Muscle layer of duodenum (tissue), 2 donors: ENCODE data around the gene GMDS.

ENCODE experiments used
- H3K27ac ChIP-seq: one replicate; pipeline ENCODE4 v1.7.0; 2013; ENCODE audit warnings: mild to moderate bottlenecking, low read length
- H3K27me3 ChIP-seq: one replicate; pipeline ENCODE4 v1.7.0; 2013; ENCODE audit warnings: low read depth, mild to moderate bottlenecking, control low read depth, low read length
- H3K36me3 ChIP-seq, 2 donors: one replicate each; pipeline ENCODE4 v1.7.0; 2013; ENCODE audit warnings: low read length in 2 of 2, control low read depth in 1 of 2, mild to moderate bottlenecking in 1 of 2; ENCODE audit not compliant: insufficient read depth in 2 of 2, control insufficient read depth in 1 of 2
- H3K4me1 ChIP-seq, 2 donors: one replicate each; pipeline ENCODE4 v1.7.0; 2013; ENCODE audit warnings: low read length in 2 of 2, mild to moderate bottlenecking in 2 of 2, control low read depth in 1 of 2, moderate library complexity in 1 of 2; ENCODE audit not compliant: insufficient read depth in 2 of 2, control insufficient read depth in 1 of 2
- H3K4me3 ChIP-seq, 2 donors: one replicate each; pipeline ENCODE4 v1.7.0; 2013; ENCODE audit warnings: low read length in 2 of 2, low read depth in 1 of 2, mild to moderate bottlenecking in 1 of 2
- H3K9me3 ChIP-seq, 2 donors: one replicate each; pipeline ENCODE4 v1.7.0; 2013; ENCODE audit warnings: low read length in 2 of 2, control low read depth in 1 of 2, mild to moderate bottlenecking in 1 of 2; ENCODE audit not compliant: control insufficient read depth in 1 of 2
- donor health status: healthy.

GMDS gene

DNA sequence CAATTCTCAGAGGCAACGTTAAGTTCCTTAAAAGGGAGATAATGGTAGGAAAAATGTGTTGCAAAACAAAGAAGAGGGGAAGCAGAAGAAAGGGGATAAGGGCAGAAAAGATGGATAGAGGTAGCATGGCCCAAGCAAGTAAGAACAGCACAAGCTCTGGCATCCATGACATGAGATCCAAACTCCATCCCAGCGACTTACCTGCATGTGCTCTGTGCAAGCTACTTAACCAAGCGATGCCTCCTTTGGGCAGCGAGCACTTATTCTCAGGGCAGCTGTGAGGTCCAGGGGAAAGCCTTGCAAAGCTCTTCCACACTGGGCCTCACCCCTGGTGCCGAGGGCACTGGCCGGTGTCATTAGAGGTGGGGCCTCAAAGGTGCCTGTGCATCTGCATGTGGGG is 340.5 kb downstream of the GMDS start:
- no peak overlapping the region for H3K27ac ChIP-seq
- no peaks in the 10 kb centered on the region for H3K4me1 ChIP-seq
- H3K36me3 ChIP-seq: no peaks in the 10 kb centered on the region
- no peak overlapping the region for H3K4me3 ChIP-seq
- H3K9me3 ChIP-seq: no peaks in the 10 kb centered on the region
- no peaks in the 10 kb centered on the region for H3K27me3 ChIP-seq

DNA sequence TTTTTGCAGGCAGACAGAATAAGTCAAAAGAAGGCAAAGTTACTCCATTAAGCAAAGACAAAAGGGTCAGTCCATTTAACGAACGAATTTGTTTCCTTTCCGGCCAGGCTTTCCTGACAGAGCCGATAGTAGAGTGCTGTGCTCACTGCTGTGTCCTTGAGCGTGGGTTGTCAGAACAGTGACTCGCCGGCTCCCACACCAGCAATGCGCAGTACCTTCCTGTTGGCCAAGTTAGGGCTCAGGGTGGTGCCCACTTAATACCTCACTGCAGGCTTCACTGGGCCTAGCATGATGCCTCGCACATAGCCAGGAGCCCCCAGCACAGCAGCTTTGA is 341.0 kb downstream of the GMDS start:
- Histone ChIP-seq H3K4me3 (no peak overlapping the region), H3K36me3 (no peaks in the 10 kb centered on the region), H3K27me3 (no peaks in the 10 kb centered on the region), H3K27ac (no peak overlapping the region), H3K4me1 (no peaks in the 10 kb centered on the region), H3K9me3 (no peaks in the 10 kb centered on the region)

DNA sequence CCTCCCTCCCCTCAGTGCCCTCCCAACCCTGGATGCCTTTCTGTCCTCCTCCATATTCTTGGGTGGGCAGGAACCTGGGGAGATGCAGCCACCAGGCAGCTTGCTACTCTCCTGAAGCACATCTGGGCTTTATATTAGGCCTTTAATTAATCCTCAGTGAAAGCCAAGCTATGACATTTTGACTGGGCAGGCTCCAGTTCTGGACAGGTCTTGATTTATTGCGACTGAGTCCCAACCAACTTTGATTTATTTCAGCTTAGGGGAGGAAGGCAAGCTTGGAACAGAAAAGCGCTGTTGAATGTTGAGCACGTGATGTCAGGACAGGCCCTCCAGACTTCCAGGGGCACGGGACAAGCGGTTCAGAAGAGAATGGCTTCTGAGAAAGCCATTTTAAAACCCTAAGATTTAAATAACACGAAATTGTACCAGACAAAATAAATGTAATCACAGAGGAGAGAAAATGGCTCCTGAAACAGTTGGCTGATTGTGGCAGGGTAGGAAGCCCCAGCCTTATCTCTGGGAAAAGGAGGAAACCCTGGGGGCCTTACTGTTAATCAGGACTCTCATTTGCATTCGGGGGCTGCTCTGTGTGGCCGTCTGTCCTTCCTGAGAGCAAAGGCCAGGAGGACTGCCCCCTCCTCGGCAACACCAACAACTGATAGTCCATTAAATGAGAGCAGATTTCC is 341.5 kb downstream of the GMDS start:
- no peak overlapping the region for H3K4me3 ChIP-seq
- no peaks in the 10 kb centered on the region for H3K9me3 ChIP-seq
- H3K27ac ChIP-seq: no peak overlapping the region

DNA sequence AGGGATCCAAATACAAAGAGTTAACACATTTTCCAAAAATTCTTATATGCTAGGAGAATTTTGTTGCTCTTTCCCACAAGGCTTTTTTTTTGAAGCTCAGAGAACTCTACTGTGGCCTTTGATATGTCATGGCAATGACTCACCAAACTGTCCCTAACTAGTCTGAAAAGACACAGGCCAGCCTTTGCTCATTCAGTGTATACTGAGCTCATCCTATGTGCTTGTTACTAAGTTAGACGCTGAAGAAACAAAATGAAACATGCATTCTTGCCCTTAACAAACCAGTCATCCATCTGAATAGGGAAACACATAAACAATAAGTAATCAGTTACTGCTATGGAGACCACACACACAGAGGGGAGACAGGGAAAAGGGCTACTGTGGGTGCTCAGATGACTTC is 343.8 kb downstream of the GMDS start:
- no peaks in the 10 kb centered on the region for H3K36me3 ChIP-seq
- no peak overlapping the region for H3K27ac ChIP-seq
- H3K9me3 ChIP-seq: no peaks in the 10 kb centered on the region
- H3K4me3 ChIP-seq: no peak overlapping the region
- no peaks in the 10 kb centered on the region for H3K27me3 ChIP-seq
- no peaks in the 10 kb centered on the region for H3K4me1 ChIP-seq

More for the DNA sequence above, 341.5 kb downstream of the GMDS start:
- H3K4me1 ChIP-seq: no peaks in the 10 kb centered on the region
- no peaks in the 10 kb centered on the region for H3K36me3 ChIP-seq
- no peaks in the 10 kb centered on the region for H3K27me3 ChIP-seq

DNA sequence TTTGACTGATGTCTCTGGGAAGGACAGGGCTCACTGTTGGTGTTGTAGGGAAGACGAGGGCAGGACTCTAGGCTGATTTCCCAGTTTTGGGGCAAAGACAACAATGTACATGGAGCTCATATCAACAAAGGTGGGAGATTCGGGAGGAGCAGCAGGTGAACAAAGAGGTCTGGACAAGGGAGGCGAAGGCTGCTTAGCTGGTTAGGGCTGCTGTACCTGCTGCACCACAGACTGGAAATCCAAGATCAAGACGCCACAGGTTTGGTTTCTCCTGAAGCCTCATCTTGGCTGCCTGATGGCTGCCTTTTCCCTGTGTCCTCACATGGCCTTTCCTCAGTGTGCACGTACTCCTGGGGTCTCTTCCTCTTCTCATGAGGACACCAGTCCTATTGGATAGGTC is 348.5 kb downstream of the GMDS start:
- no peak overlapping the region for H3K4me3 ChIP-seq

DNA sequence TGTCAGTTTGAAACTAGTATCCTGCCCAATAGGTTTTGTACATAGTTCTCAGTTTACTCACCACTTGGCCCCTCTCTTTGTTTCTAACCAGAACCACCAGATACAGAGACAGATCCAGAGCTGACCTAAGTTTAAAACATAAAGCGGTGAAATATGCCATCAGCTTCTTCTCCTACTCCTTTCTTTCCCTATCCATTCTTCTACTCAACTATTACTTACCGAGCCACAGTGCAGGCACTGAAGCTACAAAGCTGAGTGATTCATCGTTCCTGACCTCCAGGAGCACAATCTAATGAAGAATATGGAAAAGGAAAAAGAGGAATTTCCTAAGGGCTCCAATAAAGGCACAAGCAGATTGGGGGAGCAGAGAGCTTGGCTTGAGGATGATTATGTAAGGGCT is 349.7 kb downstream of the GMDS start:
- H3K4me3 ChIP-seq: no peak overlapping the region
- H3K27me3 ChIP-seq: no peaks in the 10 kb centered on the region
- H3K27ac ChIP-seq: peak overlapping the region; percentile 13
- no peaks in the 10 kb centered on the region for H3K9me3 ChIP-seq
- H3K4me1 ChIP-seq: no peaks in the 10 kb centered on the region
- H3K36me3 ChIP-seq: no peaks in the 10 kb centered on the region

More for the DNA sequence above, 348.5 kb downstream of the GMDS start:
- Histone ChIP-seq H3K4me1 (no peaks in the 10 kb centered on the region), H3K36me3 (no peaks in the 10 kb centered on the region), H3K27ac (no peak overlapping the region), H3K27me3 (no peaks in the 10 kb centered on the region), H3K9me3 (no peaks in the 10 kb centered on the region)

DNA sequence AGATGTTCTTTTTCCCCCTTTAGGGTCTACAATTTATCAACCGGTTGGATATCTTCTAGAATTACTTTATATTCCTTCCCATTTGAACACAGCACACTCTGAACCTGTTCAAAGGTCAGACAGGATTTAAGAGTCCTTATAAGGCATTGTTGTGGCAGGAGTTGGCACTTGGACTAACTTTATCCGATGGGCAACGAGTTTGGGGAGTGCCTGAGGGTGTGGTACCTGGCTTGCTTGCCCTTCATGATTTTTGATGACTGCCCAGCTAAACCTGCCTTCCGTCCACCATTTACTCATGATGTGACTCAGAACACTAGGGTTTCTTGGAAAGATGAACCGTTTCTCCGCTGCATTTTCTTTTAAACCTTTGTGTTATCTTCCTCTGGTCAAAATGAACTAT is 350.5 kb downstream of the GMDS start:
- H3K4me1 ChIP-seq: no peaks in the 10 kb centered on the region
- peak overlapping the region; percentile 13 for H3K27ac ChIP-seq
- no peaks in the 10 kb centered on the region for H3K27me3 ChIP-seq
- no peak overlapping the region for H3K4me3 ChIP-seq
- no peaks in the 10 kb centered on the region for H3K36me3 ChIP-seq
- H3K9me3 ChIP-seq: no peaks in the 10 kb centered on the region

DNA sequence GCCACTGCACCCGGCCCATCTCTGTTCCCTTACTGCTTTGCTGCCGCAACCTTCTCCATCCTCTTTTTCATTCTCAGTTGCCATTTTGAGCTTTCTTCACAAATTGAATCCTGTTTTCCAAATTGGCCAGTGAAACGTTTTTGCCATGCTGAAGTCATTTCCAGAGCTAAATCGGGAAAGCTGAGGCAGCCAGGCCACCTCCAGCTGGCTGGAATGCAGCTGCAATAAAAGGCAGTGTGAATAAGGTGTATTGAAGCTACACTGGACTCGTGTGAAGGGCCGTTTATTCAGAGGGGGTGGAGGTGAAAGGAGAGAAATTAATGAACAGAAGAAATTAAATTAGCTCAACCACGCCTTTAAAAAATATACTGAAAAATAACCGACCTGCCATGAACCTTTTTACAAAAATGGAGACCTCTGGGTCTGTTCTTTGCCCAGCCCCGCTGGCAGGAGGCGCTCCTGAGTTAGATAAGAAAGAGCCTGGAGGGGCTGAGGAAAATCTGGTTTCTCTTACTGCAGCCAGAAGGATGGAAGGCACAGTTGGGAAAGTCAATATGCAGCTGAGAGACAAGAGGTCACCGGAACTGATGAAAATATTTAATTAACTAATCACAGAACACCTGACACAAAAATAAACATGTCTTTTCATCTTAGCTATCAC is 351.8 kb downstream of the GMDS start:
- Histone ChIP-seq H3K4me1 (no peaks in the 10 kb centered on the region), H3K36me3 (no peaks in the 10 kb centered on the region), H3K27ac (no peak overlapping the region), H3K4me3 (no peak overlapping the region), H3K9me3 (no peaks in the 10 kb centered on the region), H3K27me3 (no peaks in the 10 kb centered on the region)

DNA sequence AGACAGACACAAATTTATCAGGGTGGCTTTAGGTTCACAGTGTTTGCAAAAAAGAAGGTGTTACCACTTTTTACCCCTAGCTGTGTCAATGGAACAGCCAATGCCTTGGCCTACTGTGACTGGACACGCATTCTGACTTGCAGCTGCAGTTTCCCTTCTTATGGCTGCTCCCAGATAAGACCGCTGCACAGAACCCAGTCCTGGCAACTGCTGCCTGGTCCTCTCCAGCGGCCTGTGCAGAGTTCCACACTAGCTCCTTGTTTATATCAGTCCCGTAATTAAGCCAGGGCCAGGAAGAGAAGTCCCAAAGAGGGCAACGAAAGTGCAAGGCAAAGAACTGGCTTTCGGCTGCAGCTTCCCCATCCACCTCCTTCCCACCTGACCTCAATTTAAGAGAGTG is 352.7 kb downstream of the GMDS start:
- Histone ChIP-seq H3K9me3 (no peaks in the 10 kb centered on the region), H3K27ac (no peak overlapping the region), H3K27me3 (no peaks in the 10 kb centered on the region), H3K36me3 (no peaks in the 10 kb centered on the region), H3K4me3 (no peak overlapping the region), H3K4me1 (no peaks in the 10 kb centered on the region)

DNA sequence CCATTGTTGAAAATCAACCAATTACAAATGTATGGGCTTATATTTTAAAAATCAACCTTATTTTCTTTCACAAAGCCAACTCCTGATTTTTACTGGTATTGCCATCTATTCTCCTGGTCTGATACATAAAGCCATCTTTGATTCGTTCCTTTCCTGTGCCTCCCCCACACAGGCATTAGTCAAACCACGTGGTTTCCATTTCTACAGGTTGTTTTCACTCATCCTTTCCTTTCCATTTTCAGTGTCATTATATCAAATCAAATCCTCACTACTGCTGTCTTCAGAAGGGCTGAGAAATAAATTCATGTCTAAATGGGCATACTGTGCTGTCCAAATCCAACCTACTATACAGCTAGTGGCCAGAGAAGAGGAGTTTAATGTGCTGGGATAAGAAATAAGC is 354.4 kb downstream of the GMDS start:
- H3K4me1 ChIP-seq: no peaks in the 10 kb centered on the region
- H3K4me3 ChIP-seq: no peak overlapping the region
- no peaks in the 10 kb centered on the region for H3K9me3 ChIP-seq
- H3K27me3 ChIP-seq: no peaks in the 10 kb centered on the region
- H3K27ac ChIP-seq: no peak overlapping the region
- H3K36me3 ChIP-seq: no peaks in the 10 kb centered on the region

DNA sequence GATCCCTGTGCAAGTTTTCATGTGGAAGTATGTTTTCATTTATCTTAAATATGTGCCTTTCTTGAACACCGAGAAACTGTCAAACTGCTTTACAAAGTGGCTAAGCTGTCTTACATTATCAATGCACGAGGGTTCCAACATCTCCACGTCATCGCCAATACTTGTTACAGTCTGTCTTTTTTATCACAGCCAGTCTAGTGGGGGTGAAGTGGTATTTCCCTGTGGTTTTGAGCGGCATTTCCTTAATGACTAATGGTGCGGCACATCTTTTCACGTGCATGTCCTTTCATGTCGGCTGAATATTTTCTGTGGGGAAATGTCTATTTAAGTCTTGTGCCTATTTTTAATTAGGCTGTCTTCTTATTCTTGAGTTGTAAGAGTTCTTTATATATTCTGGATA is 355.3 kb downstream of the GMDS start:
- H3K36me3 ChIP-seq: no peaks in the 10 kb centered on the region
- no peak overlapping the region for H3K4me3 ChIP-seq
- no peaks in the 10 kb centered on the region for H3K4me1 ChIP-seq
- H3K27me3 ChIP-seq: no peaks in the 10 kb centered on the region
- no peak overlapping the region for H3K27ac ChIP-seq
- H3K9me3 ChIP-seq: no peaks in the 10 kb centered on the region

DNA sequence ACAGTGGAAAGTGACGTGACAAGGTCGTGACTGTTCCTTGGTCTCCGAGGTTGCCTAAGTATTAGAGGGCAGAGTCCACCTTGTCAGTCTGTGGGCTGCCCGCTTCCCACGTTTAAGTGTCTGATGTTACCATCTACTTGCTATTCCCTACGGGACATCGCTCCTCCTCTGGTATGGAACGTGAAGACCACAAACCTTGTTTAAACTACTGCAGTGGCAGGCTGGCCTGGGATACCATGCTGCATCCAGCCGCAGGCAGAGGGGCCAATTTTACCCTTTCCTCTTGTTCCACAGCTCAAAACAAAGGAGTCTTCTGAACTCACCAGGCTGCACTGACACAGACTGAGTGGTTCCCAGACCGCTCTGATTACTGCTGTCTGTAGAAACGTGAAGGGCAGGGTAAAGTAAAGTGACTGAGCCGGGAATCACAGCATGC is 359.8 kb downstream of the GMDS start:
- no peak overlapping the region for H3K27ac ChIP-seq
- no peaks in the 10 kb centered on the region for H3K4me1 ChIP-seq

More for the DNA sequence above, 359.8 kb downstream of the GMDS start:
- no peaks in the 10 kb centered on the region for H3K36me3 ChIP-seq
- H3K4me3 ChIP-seq: no peak overlapping the region
- H3K9me3 ChIP-seq: no peaks in the 10 kb centered on the region
- H3K27me3 ChIP-seq: no peaks in the 10 kb centered on the region
